Common myeloid progenitor, CD34-positive (primary cell): ENCODE measurements around the gene MRAP.

Experiments
- CTCF ChIA-PET: fragments of 350-600 bp; sonication (Branson Sonifier 250); formaldehyde crosslinking; loops from one replicate; lab custom pipeline; 2021; ENCODE audit warnings: antibody characterized with exemption; lab: Charles Lee
- POLR2A ChIA-PET: fragments of 350-600 bp; sonication (Branson Sonifier 250); formaldehyde crosslinking; loops from one replicate; lab custom pipeline; 2021; ENCODE audit warnings: antibody characterized with exemption; lab: Charles Lee
- DNase-seq, 3 donors: peaks; one replicate each; pipeline versions ENCODE4 v3.0.0 to v3.0.0-alpha.2; 2013
- H3K27ac ChIP-seq, 2 experiments: 1 replicate in 1 of 2; 2 replicates in 1 of 2; pipeline ENCODE4 v1.7.0; 2013; ENCODE audit warnings: inconsistent platforms in 2 of 2, low read length in 2 of 2, mild to moderate bottlenecking in 2 of 2, low read depth in 1 of 2, moderate library complexity in 1 of 2; ENCODE audit not compliant: severe bottlenecking in 2 of 2, insufficient read depth in 1 of 2, poor library complexity in 1 of 2
- H3K27me3 ChIP-seq, 5 experiments: replicated peaks in 2 of 5; 1 replicate in 3 of 5; 2 replicates in 2 of 5; pipeline versions ENCODE4 v1.6.1 to v1.7.0; 2013; ENCODE audit warnings: low read length in 4 of 5, mild to moderate bottlenecking in 2 of 5, moderate library complexity in 2 of 5, inconsistent platforms in 1 of 5; ENCODE audit not compliant: insufficient read depth in 5 of 5, control insufficient read depth in 4 of 5
- H3K36me3 ChIP-seq, 4 experiments: 1 replicate in 2 of 4; 2 replicates in 2 of 4; pipeline versions ENCODE4 v1.6.1 to v1.7.0; 2013; ENCODE audit warnings: low read length in 3 of 4, control low read depth in 1 of 4, mild to moderate bottlenecking in 1 of 4; ENCODE audit not compliant: control insufficient read depth in 4 of 4, insufficient read depth in 4 of 4
- H3K4me1 ChIP-seq, 4 experiments: 1 replicate in 3 of 4; 2 replicates in 1 of 4; pipeline versions ENCODE4 v1.6.1 to v1.7.1; 2013; ENCODE audit warnings: low read length in 3 of 4, mild to moderate bottlenecking in 3 of 4, control low read depth in 1 of 4, inconsistent platforms in 1 of 4, moderate library complexity in 1 of 4; ENCODE audit not compliant: control insufficient read depth in 4 of 4, insufficient read depth in 4 of 4; ENCODE audit errors: control extremely low read depth in 1 of 4
- H3K4me3 ChIP-seq, 7 experiments: 1 replicate in 4 of 7; 2 replicates in 3 of 7; pipeline versions ENCODE4 v1.5.1 to v1.7.0; 2013; ENCODE audit warnings: mild to moderate bottlenecking in 7 of 7, low read length in 6 of 7, moderate library complexity in 6 of 7, inconsistent platforms in 2 of 7, low read depth in 2 of 7, control low read depth in 1 of 7; ENCODE audit not compliant: insufficient read depth in 4 of 7, control insufficient read depth in 1 of 7; ENCODE audit errors: extremely low read depth in 1 of 7
- H3K9me3 ChIP-seq, 5 experiments: 1 replicate in 4 of 5; 2 replicates in 1 of 5; pipeline versions ENCODE4 v1.6.1 to v1.7.1; 2013; ENCODE audit warnings: low read length in 4 of 5, mild to moderate bottlenecking in 2 of 5, inconsistent platforms in 1 of 5, low read depth in 1 of 5, moderate library complexity in 1 of 5; ENCODE audit not compliant: control insufficient read depth in 4 of 5, insufficient read depth in 2 of 5; ENCODE audit errors: control extremely low read depth in 1 of 5
- WGBS: methylation state at CpG from one replicate; pipeline ENCODE4 v1.1.5; 2013; ENCODE audit not compliant: insufficient coverage; 5-methylcytosine and 5-hydroxymethylcytosine counted together

MRAP gene

DNA sequence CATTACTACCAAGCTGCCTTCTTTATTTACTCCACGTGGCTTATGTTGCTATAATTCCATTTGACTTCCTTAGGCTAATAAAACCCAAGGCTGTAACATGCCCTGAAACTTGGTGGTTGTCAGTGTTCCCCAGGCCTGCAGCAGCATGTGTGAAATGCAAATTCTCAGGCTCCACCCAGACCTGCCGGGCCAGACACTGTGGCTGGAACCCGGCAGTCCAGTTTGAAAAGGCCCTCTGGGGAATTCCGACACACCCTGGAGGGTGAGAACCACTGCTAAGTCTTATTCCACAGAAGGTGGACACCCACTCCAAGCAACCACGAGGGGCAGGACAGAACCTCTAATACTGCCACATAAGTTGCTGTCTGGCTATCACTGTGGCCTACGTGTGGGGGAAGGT, 52.8 kb downstream of the MRAP start:
- CTCF ChIA-PET = no interaction called here
- Histone ChIP-seq H3K36me3 (peaks cover 27 to 99% (median 92%) of the 10 kb centered on the region in 4 experiments), H3K9me3 (peaks cover 0 to 12% (median 0%) of the 10 kb centered on the region in 5 experiments), H3K27me3 (no peaks in the 10 kb centered on the region), H3K27ac (no peak overlapping the region), H3K4me3 (no peak overlapping the region), H3K4me1 (no peaks in the 10 kb centered on the region)
- WGBS = 96% methylated on average over 3 of the region's 6 CpGs
- no peak for DNase-seq
- POLR2A ChIA-PET = no interaction called here

DNA sequence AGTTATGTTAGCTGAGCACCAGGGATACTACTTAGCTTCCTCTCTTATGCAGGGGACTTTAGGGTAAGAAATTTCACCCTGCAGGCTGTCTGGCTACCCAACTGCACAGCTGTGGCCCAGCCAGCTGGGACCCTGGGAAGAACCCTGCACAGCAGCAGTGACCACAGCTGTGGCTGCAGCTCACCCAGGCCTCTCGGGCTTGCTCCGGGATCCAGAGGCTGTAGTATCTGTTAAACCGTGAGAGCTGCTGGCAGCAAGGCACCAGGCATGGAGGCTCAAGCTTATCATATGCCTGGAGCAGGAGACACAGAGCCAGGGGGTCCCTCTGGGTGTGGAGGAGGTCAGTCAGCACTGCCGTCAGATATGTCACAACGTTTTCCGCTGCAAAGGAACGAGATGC, 53.9 kb downstream of the MRAP start:
- Histone ChIP-seq H3K9me3 (peaks cover 0 to under 1% (median 0%) of the 10 kb centered on the region in 5 experiments), H3K27me3 (no peaks in the 10 kb centered on the region), H3K4me1 (no peaks in the 10 kb centered on the region), H3K27ac (no peak overlapping the region), H3K4me3 (no peak overlapping the region), H3K36me3 (peaks cover 23 to 98% (median 89%) of the 10 kb centered on the region in 4 experiments)
- POLR2A ChIA-PET = no interaction called here
- 95% methylated on average over 5 of the region's 7 CpGs for WGBS
- no peak for DNase-seq
- CTCF ChIA-PET = no interaction called here

DNA sequence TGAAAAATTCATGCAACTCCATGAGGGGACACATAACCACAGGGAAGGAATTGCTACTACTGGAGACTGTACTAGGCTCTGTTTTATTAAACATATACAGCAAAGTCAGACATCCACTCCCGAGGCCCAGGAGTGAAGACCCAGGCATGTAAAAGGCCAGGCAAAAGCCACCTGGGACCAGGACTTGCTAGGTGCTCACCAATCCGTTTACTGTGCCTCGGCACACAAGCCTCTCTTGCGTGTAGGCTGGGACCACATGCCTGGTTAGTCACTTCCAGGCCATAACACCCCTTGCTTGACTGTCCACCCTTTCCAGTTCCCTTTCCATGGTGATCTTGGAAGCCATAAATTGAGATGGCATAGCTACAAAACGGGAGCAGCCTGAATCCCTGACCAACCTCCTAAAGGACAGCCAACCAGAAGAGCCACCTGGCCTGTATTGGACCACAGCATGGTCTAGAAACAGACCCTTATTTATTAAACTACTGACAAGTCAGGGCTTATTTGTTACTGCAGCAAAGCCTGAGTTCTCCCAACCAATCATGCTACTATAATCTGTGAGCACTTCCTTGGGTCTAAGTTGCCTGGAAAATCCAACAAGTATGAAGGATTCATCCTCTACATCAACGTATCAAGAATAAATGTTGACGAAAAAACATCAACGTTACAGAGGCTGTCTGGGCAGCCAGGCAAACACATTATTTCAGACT, 54.5 kb downstream of the MRAP start:
- no peak overlapping the region for H3K27ac ChIP-seq
- DNase-seq = no peak
- H3K9me3 ChIP-seq = no peaks in the 10 kb centered on the region
- H3K36me3 ChIP-seq = peaks cover 21 to 98% (median 86%) of the 10 kb centered on the region in 4 experiments
- H3K27me3 ChIP-seq = no peaks in the 10 kb centered on the region
- ChIA-PET POLR2A (no interaction called here), CTCF (interaction anchor here (1.5 kb wide), 1 partner anchor 8 kb away, joined by 5 read pairs; no protein-coding TSS in a partner anchor)
- no peaks in the 10 kb centered on the region for H3K4me1 ChIP-seq
- 100% methylated on average over 8 of the region's 8 CpGs for WGBS
- H3K4me3 ChIP-seq = no peak overlapping the region

DNA sequence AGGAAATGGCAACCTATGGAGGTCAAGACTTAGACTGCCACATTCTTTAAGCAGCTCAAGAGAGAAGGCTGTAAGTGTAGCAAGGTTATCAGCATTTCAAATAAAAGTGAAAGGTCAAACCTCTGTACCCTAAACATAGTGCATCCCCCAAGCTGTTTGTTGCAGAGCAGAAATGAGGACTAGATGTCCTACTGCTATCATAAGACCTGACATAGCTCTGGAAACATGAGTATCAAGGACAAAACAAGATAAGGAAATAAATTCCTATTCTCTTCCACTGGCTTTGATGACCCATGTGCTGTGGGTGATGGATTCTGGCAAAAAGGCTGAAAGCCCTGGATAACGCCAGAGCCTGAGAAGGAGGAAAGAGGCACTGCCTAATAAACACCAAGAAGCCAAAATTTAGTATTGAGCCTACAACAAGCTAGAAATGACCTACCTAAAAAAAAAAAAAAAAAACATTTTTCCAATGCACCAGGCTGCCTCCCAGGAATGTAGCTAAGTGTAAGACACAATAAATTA, 58.3 kb downstream of the MRAP start:
- ChIA-PET CTCF (no interaction called here), POLR2A (no interaction called here)
- H3K36me3 ChIP-seq = peaks cover 29 to 97% (median 86%) of the 10 kb centered on the region in 4 experiments
- H3K27me3 ChIP-seq = no peaks in the 10 kb centered on the region
- H3K4me1 ChIP-seq = no peaks in the 10 kb centered on the region
- no peaks in the 10 kb centered on the region for H3K9me3 ChIP-seq
- DNase-seq = no peak
- no CpG with 5 or more reads among the region's 1 CpG for WGBS
- no peak overlapping the region for H3K27ac ChIP-seq
- no peak overlapping the region for H3K4me3 ChIP-seq

DNA sequence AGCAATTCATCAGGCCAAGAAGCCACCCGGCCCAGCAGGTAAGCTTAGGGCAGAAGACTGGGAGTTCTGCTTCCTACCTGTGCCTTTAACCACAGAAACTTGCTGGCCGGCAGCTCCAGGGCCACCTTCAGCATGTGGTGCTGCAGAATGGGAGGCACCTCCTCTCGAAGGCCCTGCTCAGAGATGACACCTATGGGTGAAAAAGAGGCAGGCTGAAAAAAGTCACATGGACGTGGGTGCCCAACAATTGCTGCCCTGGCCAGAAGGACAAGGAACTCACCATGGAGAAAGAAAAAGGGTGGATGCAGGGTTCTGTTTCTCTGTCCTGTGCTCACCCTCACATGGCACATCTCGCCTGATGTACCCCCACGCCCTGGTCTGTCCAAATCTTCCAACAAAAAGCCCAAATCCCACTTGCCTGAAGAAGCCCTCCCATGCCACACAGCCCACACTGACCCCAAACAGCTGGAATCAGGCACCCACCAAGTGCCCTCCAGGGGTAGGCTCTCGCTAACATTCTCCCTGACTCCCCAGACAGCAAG, 61.1 kb downstream of the MRAP start:
- WGBS = 88% methylated on average over 5 of the region's 7 CpGs
- ChIA-PET CTCF (no interaction called here), POLR2A (no interaction called here)
- H3K9me3 ChIP-seq = no peaks in the 10 kb centered on the region
- no peaks in the 10 kb centered on the region for H3K27me3 ChIP-seq
- no peak overlapping the region for H3K4me3 ChIP-seq
- no peaks in the 10 kb centered on the region for H3K4me1 ChIP-seq
- H3K27ac ChIP-seq = no peak overlapping the region
- no peak for DNase-seq
- H3K36me3 ChIP-seq = peaks cover 23 to 97% (median 80%) of the 10 kb centered on the region in 4 experiments

DNA sequence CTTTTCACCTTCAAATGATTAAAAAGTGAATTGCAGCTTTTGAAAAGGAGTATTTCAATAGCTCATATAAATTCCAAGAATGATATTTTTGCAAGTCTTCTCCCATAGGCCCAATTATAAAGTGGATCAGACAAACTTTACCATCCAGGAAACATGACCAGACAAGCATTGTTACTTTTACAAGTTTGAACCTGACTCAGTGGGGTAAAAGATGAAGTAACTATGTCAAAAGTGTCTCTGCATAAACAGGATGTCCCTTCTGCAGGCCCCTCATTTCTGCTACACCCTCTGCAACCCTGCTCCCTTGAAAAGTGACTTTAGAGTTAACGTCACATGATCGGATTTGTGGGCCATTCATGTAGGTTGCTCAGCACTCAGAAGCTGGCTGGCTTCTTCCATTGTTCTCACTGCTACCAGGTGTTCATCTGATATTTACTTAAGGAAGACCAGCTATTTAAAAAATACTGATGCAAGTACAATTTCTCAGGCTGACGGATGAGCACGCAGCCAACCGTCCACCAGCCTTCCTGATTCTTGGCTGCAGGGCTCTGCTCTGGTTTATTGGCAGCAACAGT, 61.8 kb downstream of the MRAP start:
- H3K9me3 ChIP-seq = no peaks in the 10 kb centered on the region
- DNase-seq = no peak
- no peak overlapping the region for H3K4me3 ChIP-seq
- no peaks in the 10 kb centered on the region for H3K27me3 ChIP-seq
- H3K4me1 ChIP-seq = no peaks in the 10 kb centered on the region
- H3K27ac ChIP-seq = no peak overlapping the region
- CTCF ChIA-PET = no interaction called here
- 97% methylated on average over 5 of the region's 5 CpGs for WGBS
- POLR2A ChIA-PET = no interaction called here
- H3K36me3 ChIP-seq = peaks cover 24 to 96% (median 76%) of the 10 kb centered on the region in 4 experiments
